ENCODE results near the gene ARHGAP31. TPM values are rescaled to one million over a fixed set of nuclear protein-coding genes. Genes with fewer than 3 reads are reported as not detected.
A peak's percentile ranks its signal among the peaks of the same experiment; 100 is the strongest.

The ARHGAP31 gene
- total RNA-seq, 5 donors from 2014 or later (not counting 1 experiment from before 2014, with no cell fraction given), result 2.7 to 5.1 (median 3.4) TPM

- Histone ChIP-seq H3K36me3 (ENCODE audit: control insufficient read depth in 2 of 2, extremely low read depth in 1 of 2, insufficient read depth in 1 of 2, low read length in 1 of 2) (peaks cover 3 to 18% of the 10 kb centered on the region in 2 donors), H3K27ac (ENCODE audit: low read length) (no peak overlapping the region), H3K27me3 (replicated peaks in 1 of 2; ENCODE audit: control insufficient read depth in 2 of 2, extremely low read depth in 1 of 2, insufficient read depth in 2 of 2, low read length in 1 of 2) (no peaks in the 10 kb centered on the region), H3K9me3 (no peaks in the 10 kb centered on the region), H3K4me1 (ENCODE audit: control insufficient read depth in 1 of 2, extremely low read depth in 1 of 2, insufficient read depth in 2 of 2, low read length in 2 of 2) (no peaks in the 10 kb centered on the region), H3K4me3 (ENCODE audit: control insufficient read depth in 1 of 2, extremely low read depth in 1 of 2, low read length in 1 of 2) (no peak overlapping the region)
- no peak overlapping the region for H3K27ac Mint-ChIP-seq
- H3K4me3 Mint-ChIP-seq, result no peak overlapping the region
- 93% methylated on average over 5 of the region's 7 CpGs for WGBS (ENCODE audit: insufficient coverage)
- no peak for ATAC-seq (replicated peaks in 1 of 4)
- DNase-seq, result no peak
- no peaks in the 10 kb centered on the region for H3K9me3 Mint-ChIP-seq
- no peaks in the 10 kb centered on the region for H3K27me3 Mint-ChIP-seq
- POLR2A ChIA-PET, result no interaction called here
- H3K36me3 Mint-ChIP-seq, result peaks cover 44% of the 10 kb centered on the region
- no peaks in the 10 kb centered on the region for H3K4me1 Mint-ChIP-seq
- CTCF ChIA-PET, result no interaction called here
Observed at GRCh38 chr3:119382134-119382533, 88.0 kb downstream of the ARHGAP31 start.

- Histone ChIP-seq H3K9me3 (no peaks in the 10 kb centered on the region), H3K4me1 (ENCODE audit: control insufficient read depth in 1 of 2, extremely low read depth in 1 of 2, insufficient read depth in 2 of 2, low read length in 2 of 2) (no peaks in the 10 kb centered on the region), H3K27ac (ENCODE audit: low read length) (no peak overlapping the region), H3K36me3 (ENCODE audit: control insufficient read depth in 2 of 2, extremely low read depth in 1 of 2, insufficient read depth in 1 of 2, low read length in 1 of 2) (peaks cover 10 to 13% of the 10 kb centered on the region in 2 donors), H3K27me3 (replicated peaks in 1 of 2; ENCODE audit: control insufficient read depth in 2 of 2, extremely low read depth in 1 of 2, insufficient read depth in 2 of 2, low read length in 1 of 2) (no peaks in the 10 kb centered on the region), H3K4me3 (ENCODE audit: control insufficient read depth in 1 of 2, extremely low read depth in 1 of 2, low read length in 1 of 2) (no peak overlapping the region)
- CTCF ChIA-PET, result interaction anchor here in 1 of 2 donors (0.6 kb wide), 1 partner anchor 79 kb away, joined by 3 read pairs; no protein-coding TSS in a partner anchor
- Mint-ChIP-seq H3K4me3 (no peak overlapping the region), H3K36me3 (peaks cover 56% of the 10 kb centered on the region), H3K27me3 (no peaks in the 10 kb centered on the region), H3K9me3 (no peaks in the 10 kb centered on the region), H3K27ac (no peak overlapping the region), H3K4me1 (no peaks in the 10 kb centered on the region)
- ATAC-seq (replicated peaks in 1 of 4) (no peak), DNase-seq (no peak)
- WGBS (ENCODE audit: insufficient coverage), result 83% methylated on average over 1 of the region's 8 CpGs
- POLR2A ChIA-PET, result no interaction called here
Observed at GRCh38 chr3:119388577-119388976, 94.4 kb downstream of the ARHGAP31 start.

GRCh38 chr3:119395923-119396358, 101.8 kb downstream of the ARHGAP31 start:
- CTCF ChIA-PET, result no interaction called here
- ATAC-seq (replicated peaks in 1 of 4) (no peak), DNase-seq (no peak)
- no peak overlapping the region for H3K4me3 Mint-ChIP-seq
- H3K27me3 Mint-ChIP-seq, result no peaks in the 10 kb centered on the region
- peaks cover 61% of the 10 kb centered on the region for H3K36me3 Mint-ChIP-seq
- H3K9me3 Mint-ChIP-seq, result no peaks in the 10 kb centered on the region
- Histone ChIP-seq H3K4me1 (ENCODE audit: control insufficient read depth in 1 of 2, extremely low read depth in 1 of 2, insufficient read depth in 2 of 2, low read length in 2 of 2) (no peaks in the 10 kb centered on the region), H3K4me3 (ENCODE audit: control insufficient read depth in 1 of 2, extremely low read depth in 1 of 2, low read length in 1 of 2) (no peak overlapping the region), H3K9me3 (no peaks in the 10 kb centered on the region), H3K36me3 (ENCODE audit: control insufficient read depth in 2 of 2, extremely low read depth in 1 of 2, insufficient read depth in 1 of 2, low read length in 1 of 2) (peaks cover 4 to 13% of the 10 kb centered on the region in 2 donors), H3K27ac (ENCODE audit: low read length) (no peak overlapping the region), H3K27me3 (replicated peaks in 1 of 2; ENCODE audit: control insufficient read depth in 2 of 2, extremely low read depth in 1 of 2, insufficient read depth in 2 of 2, low read length in 1 of 2) (no peaks in the 10 kb centered on the region)
- peaks cover 7 to 18% (median 8%) of the 10 kb centered on the region in 3 donors for H3K4me1 Mint-ChIP-seq
- WGBS (ENCODE audit: insufficient coverage), result no CpG with 5 or more reads among the region's 2 CpGs
- POLR2A ChIA-PET, result no interaction called here
- no peak overlapping the region for H3K27ac Mint-ChIP-seq

GRCh38 chr3:119396870-119397269, 102.7 kb downstream of the ARHGAP31 start:
- Histone ChIP-seq H3K27ac (ENCODE audit: low read length) (no peak overlapping the region), H3K36me3 (ENCODE audit: control insufficient read depth in 2 of 2, extremely low read depth in 1 of 2, insufficient read depth in 1 of 2, low read length in 1 of 2) (peaks cover 4 to 7% of the 10 kb centered on the region in 2 donors), H3K27me3 (replicated peaks in 1 of 2; ENCODE audit: control insufficient read depth in 2 of 2, extremely low read depth in 1 of 2, insufficient read depth in 2 of 2, low read length in 1 of 2) (no peaks in the 10 kb centered on the region), H3K4me3 (ENCODE audit: control insufficient read depth in 1 of 2, extremely low read depth in 1 of 2, low read length in 1 of 2) (no peak overlapping the region), H3K4me1 (ENCODE audit: control insufficient read depth in 1 of 2, extremely low read depth in 1 of 2, insufficient read depth in 2 of 2, low read length in 2 of 2) (no peaks in the 10 kb centered on the region), H3K9me3 (no peaks in the 10 kb centered on the region)
- 90% methylated on average over 1 of the region's 2 CpGs for WGBS (ENCODE audit: insufficient coverage)
- Mint-ChIP-seq H3K9me3 (no peaks in the 10 kb centered on the region), H3K27ac (peak overlapping the region in 1 of 2 donors; percentile 2), H3K27me3 (no peaks in the 10 kb centered on the region), H3K36me3 (peaks cover 63% of the 10 kb centered on the region), H3K4me3 (no peak overlapping the region), H3K4me1 (peaks cover 7 to 18% (median 8%) of the 10 kb centered on the region in 3 donors)
- no peak for DNase-seq
- ChIA-PET POLR2A (no interaction called here), CTCF (no interaction called here)
- ATAC-seq (replicated peaks in 1 of 4), result no peak

GRCh38 chr3:119400466-119400865, 106.3 kb downstream of the ARHGAP31 start:
- ChIA-PET CTCF (no interaction called here), POLR2A (no interaction called here)
- Histone ChIP-seq H3K9me3 (no peaks in the 10 kb centered on the region), H3K4me1 (ENCODE audit: control insufficient read depth in 1 of 2, extremely low read depth in 1 of 2, insufficient read depth in 2 of 2, low read length in 2 of 2) (no peaks in the 10 kb centered on the region), H3K27me3 (replicated peaks in 1 of 2; ENCODE audit: control insufficient read depth in 2 of 2, extremely low read depth in 1 of 2, insufficient read depth in 2 of 2, low read length in 1 of 2) (no peaks in the 10 kb centered on the region), H3K4me3 (ENCODE audit: control insufficient read depth in 1 of 2, extremely low read depth in 1 of 2, low read length in 1 of 2) (no peak overlapping the region), H3K27ac (ENCODE audit: low read length) (no peak overlapping the region), H3K36me3 (ENCODE audit: control insufficient read depth in 2 of 2, extremely low read depth in 1 of 2, insufficient read depth in 1 of 2, low read length in 1 of 2) (peaks cover 0 to 11% of the 10 kb centered on the region in 2 donors)
- H3K36me3 Mint-ChIP-seq, result peaks cover 54% of the 10 kb centered on the region
- H3K27me3 Mint-ChIP-seq, result no peaks in the 10 kb centered on the region
- no peak overlapping the region for H3K4me3 Mint-ChIP-seq
- no peak overlapping the region for H3K27ac Mint-ChIP-seq
- H3K4me1 Mint-ChIP-seq, result peaks cover 5 to 9% (median 7%) of the 10 kb centered on the region in 3 donors
- no peaks in the 10 kb centered on the region for H3K9me3 Mint-ChIP-seq
- DNase-seq, result no peak
- ATAC-seq (replicated peaks in 1 of 4), result no peak
- 96% methylated on average over 3 of the region's 5 CpGs for WGBS (ENCODE audit: insufficient coverage)

- Mint-ChIP-seq H3K4me1 (peaks cover 0 to 3% (median 2%) of the 10 kb centered on the region in 3 donors), H3K4me3 (no peak overlapping the region), H3K27ac (peak overlapping the region in 1 of 2 donors; percentile 4), H3K27me3 (no peaks in the 10 kb centered on the region), H3K9me3 (no peaks in the 10 kb centered on the region), H3K36me3 (peaks cover 54% of the 10 kb centered on the region)
- Histone ChIP-seq H3K36me3 (ENCODE audit: control insufficient read depth in 2 of 2, extremely low read depth in 1 of 2, insufficient read depth in 1 of 2, low read length in 1 of 2) (peaks cover 0 to 11% of the 10 kb centered on the region in 2 donors), H3K27me3 (replicated peaks in 1 of 2; ENCODE audit: control insufficient read depth in 2 of 2, extremely low read depth in 1 of 2, insufficient read depth in 2 of 2, low read length in 1 of 2) (no peaks in the 10 kb centered on the region), H3K27ac (ENCODE audit: low read length) (no peak overlapping the region), H3K4me1 (ENCODE audit: control insufficient read depth in 1 of 2, extremely low read depth in 1 of 2, insufficient read depth in 2 of 2, low read length in 2 of 2) (no peaks in the 10 kb centered on the region), H3K9me3 (no peaks in the 10 kb centered on the region), H3K4me3 (ENCODE audit: control insufficient read depth in 1 of 2, extremely low read depth in 1 of 2, low read length in 1 of 2) (no peak overlapping the region)
- ATAC-seq (replicated peaks in 1 of 4) (no peak), DNase-seq (no peak)
- POLR2A ChIA-PET, result no interaction called here
- CTCF ChIA-PET, result no interaction called here
- 69% methylated on average over 3 of the region's 5 CpGs for WGBS (ENCODE audit: insufficient coverage)
Observed at GRCh38 chr3:119401069-119401468, 106.9 kb downstream of the ARHGAP31 start.

Measured in T-cell (primary cell).